ENCODE results near the gene INPP5A. TPM values are rescaled to one million over a fixed set of nuclear protein-coding genes. Genes with fewer than 3 reads are reported as not detected.
"Not testable (repeated sequence)": the region's sequence is repeated elsewhere in the genome, so short reads cannot be mapped to it uniquely, and the experiment has no call there.

Gene INPP5A
- total RNA-seq, 1 donor from 2014 or later, result 36.4 TPM

DNA sequence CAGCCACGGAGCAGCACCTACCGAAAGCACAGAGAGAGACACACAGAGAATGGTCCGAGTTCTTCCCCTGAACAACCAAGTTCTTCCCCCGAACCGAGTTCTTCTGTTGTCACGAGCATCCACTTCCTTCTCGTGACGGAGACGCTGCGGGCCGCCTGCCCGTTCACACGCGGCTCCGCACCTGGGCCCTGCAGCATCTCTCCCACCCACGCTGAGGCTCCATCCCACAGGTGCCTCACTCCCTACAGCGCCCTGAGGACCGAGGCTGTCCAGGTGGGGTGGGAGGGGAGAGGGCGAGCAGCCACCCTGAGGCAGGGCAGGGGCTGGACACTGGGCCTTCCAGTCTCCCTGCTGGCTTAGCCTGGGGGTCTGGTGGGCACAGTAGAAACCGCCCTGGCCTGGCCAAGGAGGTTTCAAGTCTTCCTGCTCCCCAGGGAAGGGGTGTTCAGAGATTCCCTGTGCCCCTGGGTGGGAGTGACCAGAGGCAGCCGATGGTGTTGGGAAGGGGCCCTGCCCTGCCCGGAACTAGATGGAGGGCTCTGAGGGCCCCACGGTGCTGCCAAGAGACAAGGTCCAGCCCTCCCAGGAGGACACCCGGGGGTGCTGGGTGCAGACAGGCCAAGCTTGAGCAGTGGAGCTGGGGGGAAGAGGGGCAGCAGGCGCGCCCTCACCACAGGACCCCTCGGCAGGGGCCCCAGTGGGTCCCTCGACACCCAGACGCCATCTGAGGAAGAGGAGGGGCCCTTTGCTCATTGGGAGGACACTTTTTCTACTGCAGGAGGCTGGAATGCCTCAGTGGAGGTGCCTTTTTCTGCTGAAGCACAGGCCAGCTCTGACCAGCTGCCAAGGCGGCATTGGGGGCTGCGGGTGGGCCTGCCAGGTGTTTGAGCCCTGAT is 253.6 kb downstream of the INPP5A start:
- H3K27ac Mint-ChIP-seq (ENCODE audit: unreplicated experiment), result no peak overlapping the region
- no peak overlapping the region for H3K4me3 Mint-ChIP-seq (ENCODE audit: unreplicated experiment)
- peaks cover 5% of the 10 kb centered on the region for H3K27me3 Mint-ChIP-seq (ENCODE audit: unreplicated experiment)
- DNase-seq (ENCODE audit: extremely low spot score, unreplicated experiment), result no peak
- H3K36me3 Mint-ChIP-seq (ENCODE audit: unreplicated experiment), result no peaks in the 10 kb centered on the region
- H3K9me3 Mint-ChIP-seq (ENCODE audit: unreplicated experiment), result no peaks in the 10 kb centered on the region
- TF ChIP-seq, protein P1, sequence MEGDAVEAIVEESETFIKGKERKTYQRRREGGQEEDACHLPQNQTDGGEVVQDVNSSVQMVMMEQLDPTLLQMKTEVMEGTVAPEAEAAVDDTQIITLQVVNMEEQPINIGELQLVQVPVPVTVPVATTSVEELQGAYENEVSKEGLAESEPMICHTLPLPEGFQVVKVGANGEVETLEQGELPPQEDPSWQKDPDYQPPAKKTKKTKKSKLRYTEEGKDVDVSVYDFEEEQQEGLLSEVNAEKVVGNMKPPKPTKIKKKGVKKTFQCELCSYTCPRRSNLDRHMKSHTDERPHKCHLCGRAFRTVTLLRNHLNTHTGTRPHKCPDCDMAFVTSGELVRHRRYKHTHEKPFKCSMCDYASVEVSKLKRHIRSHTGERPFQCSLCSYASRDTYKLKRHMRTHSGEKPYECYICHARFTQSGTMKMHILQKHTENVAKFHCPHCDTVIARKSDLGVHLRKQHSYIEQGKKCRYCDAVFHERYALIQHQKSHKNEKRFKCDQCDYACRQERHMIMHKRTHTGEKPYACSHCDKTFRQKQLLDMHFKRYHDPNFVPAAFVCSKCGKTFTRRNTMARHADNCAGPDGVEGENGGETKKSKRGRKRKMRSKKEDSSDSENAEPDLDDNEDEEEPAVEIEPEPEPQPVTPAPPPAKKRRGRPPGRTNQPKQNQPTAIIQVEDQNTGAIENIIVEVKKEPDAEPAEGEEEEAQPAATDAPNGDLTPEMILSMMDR (IDR thresholded peaks at IDR 0.05), result no peak
- H3K4me1 Mint-ChIP-seq (ENCODE audit: unreplicated experiment), result no peaks in the 10 kb centered on the region

DNA sequence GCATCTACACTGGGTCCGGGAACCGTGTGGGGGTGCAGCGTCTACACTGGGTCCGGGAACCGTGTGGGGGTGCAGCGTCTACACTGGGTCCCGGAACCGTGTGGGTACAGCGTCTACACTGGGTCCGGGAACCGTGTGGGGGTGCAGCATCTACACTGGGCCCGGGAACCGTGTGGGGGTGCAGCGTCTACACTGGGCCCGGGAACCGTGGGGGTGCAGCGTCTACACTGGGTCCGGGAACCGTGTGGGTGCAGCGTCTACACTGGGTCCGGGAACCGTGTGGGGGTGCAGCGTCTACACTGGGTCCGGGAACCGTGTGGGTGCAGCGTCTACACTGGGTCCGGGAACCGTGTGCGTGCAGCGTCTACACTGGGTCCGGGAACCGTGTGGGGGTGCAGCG is 254.5 kb downstream of the INPP5A start:
- DNase-seq (ENCODE audit: extremely low spot score, unreplicated experiment); H3K9me3 Mint-ChIP-seq (ENCODE audit: unreplicated experiment); H3K27me3 Mint-ChIP-seq (ENCODE audit: unreplicated experiment); H3K36me3 Mint-ChIP-seq (ENCODE audit: unreplicated experiment); H3K4me1 Mint-ChIP-seq (ENCODE audit: unreplicated experiment); H3K4me3 Mint-ChIP-seq (ENCODE audit: unreplicated experiment); H3K27ac Mint-ChIP-seq (ENCODE audit: unreplicated experiment): not testable (repeated sequence)

DNA sequence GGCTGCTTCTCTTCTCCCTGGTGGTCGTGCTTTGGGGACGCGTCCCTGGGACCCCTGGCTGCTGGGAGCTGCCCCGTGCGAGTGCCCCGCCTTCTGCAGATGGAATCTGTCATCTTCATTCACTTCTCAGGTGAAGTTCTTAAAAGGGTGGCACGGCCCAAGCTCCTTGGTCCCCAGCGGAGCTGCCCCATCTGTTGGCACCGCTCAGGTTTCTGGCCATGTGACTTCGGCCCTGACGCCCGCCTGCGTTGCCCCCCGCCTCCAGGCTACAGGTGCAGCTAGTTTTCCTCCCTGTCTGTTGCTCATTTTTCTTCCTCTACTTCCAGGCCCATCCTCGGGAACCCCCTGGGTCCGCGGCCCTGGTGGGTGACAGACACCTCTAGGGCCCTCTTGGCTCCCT is 255.2 kb downstream of the INPP5A start:
- no peaks in the 10 kb centered on the region for H3K9me3 Mint-ChIP-seq (ENCODE audit: unreplicated experiment)
- DNase-seq (ENCODE audit: extremely low spot score, unreplicated experiment), result no peak
- H3K4me3 Mint-ChIP-seq (ENCODE audit: unreplicated experiment), result no peak overlapping the region
- H3K4me1 Mint-ChIP-seq (ENCODE audit: unreplicated experiment), result no peaks in the 10 kb centered on the region
- H3K27me3 Mint-ChIP-seq (ENCODE audit: unreplicated experiment), result peaks cover 5% of the 10 kb centered on the region
- H3K27ac Mint-ChIP-seq (ENCODE audit: unreplicated experiment), result no peak overlapping the region
- H3K36me3 Mint-ChIP-seq (ENCODE audit: unreplicated experiment), result no peaks in the 10 kb centered on the region
- TF ChIP-seq, protein P1 (IDR thresholded peaks at IDR 0.05), result no peak

DNA sequence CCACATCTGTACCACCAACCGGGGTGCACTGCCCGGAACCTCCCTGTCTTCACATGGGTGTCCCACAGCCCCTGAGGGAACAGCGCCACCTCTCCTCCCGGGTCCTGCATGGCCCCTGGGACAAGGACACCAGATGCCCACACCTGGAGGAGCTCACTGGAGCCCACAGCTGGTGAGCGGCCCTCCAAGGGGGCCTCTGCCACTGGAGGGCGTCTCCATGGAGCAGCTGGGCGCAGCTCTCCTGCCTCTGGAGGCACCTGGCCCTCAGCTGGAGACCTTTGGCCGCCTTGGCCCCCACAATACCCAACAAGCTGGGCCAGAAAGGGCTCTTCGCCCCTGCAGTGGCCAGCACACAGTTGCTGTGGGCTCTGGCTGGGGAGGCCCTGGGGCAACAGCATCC is 255.6 kb downstream of the INPP5A start:
- Mint-ChIP-seq H3K36me3 (ENCODE audit: unreplicated experiment) (no peaks in the 10 kb centered on the region), H3K27me3 (ENCODE audit: unreplicated experiment) (peaks cover 5% of the 10 kb centered on the region), H3K4me1 (ENCODE audit: unreplicated experiment) (no peaks in the 10 kb centered on the region), H3K27ac (ENCODE audit: unreplicated experiment) (no peak overlapping the region), H3K9me3 (ENCODE audit: unreplicated experiment) (no peaks in the 10 kb centered on the region), H3K4me3 (ENCODE audit: unreplicated experiment) (no peak overlapping the region)
- DNase-seq (ENCODE audit: extremely low spot score, unreplicated experiment), result no peak
- TF ChIP-seq, protein P1 (IDR thresholded peaks at IDR 0.05), result no peak

DNA sequence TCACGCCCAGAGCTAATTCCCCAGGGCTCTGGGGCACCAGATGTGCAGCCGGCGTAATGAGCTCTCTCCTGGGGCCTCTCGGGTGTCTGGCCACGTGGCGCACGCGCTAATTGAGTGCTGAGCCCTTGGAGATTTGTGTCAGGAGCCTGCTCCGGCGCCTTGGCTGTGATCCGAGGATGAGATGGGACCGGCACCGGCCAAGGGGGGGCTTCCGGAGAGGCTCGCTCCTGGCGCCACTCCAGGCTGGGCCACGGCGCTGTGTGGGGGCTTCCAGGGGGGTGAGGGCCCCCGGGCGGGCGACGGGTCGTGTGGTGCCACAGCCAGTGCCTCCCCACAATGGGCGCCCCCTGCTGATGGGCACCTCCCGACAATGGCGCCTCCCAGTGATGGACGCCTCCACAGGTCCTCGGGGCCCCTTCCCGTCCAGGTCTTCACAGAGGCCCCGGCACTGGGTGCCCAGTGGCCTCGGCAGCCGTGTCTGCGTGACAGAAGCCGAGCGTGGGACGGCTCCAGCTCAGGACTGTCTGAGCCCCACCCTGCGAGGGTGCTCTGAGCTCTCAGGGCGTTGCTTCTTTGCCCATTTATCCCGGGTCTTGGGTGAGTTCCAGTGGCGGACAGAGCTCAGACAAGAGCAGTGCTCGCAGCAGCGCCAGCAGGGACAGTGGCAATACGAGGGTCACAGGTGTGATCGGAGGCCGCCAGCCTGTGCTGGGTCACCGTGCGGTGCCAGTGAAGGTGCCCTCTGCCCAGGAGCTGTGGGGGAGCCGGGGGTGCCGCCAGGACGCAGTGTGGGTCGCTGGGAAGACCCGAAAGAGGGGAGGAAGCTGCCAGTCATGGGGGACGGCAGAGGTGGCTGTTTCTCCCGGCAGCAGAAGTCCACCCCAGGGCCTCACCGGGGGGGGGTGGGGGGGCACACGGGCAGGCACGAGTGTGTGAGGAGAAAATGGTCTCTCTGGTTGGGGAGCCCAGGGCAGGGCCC is 256.6 kb downstream of the INPP5A start:
- no peaks in the 10 kb centered on the region for H3K36me3 Mint-ChIP-seq (ENCODE audit: unreplicated experiment)
- TF ChIP-seq, protein P1 (IDR thresholded peaks at IDR 0.05), result no peak
- H3K27ac Mint-ChIP-seq (ENCODE audit: unreplicated experiment), result no peak overlapping the region
- no peaks in the 10 kb centered on the region for H3K27me3 Mint-ChIP-seq (ENCODE audit: unreplicated experiment)
- DNase-seq (ENCODE audit: extremely low spot score, unreplicated experiment), result no peak
- H3K4me3 Mint-ChIP-seq (ENCODE audit: unreplicated experiment), result no peak overlapping the region
- no peaks in the 10 kb centered on the region for H3K9me3 Mint-ChIP-seq (ENCODE audit: unreplicated experiment)
- no peaks in the 10 kb centered on the region for H3K4me1 Mint-ChIP-seq (ENCODE audit: unreplicated experiment)

Measured in osteocyte (in vitro differentiated cells).